Measurements from ENCODE around the gene KRTAP3-1. TPM values are rescaled to one million over a fixed set of nuclear protein-coding genes. Genes with fewer than 3 reads are reported as not detected.

KRTAP3-1 gene
- total RNA-seq, 2 experiments from 2014 or later, result not detected

GRCh38 chr17:40992666-40993065, 16.3 kb downstream of the KRTAP3-1 start:
- Mint-ChIP-seq H3K9me3 (no peaks in the 10 kb centered on the region), H3K36me3 (ENCODE audit: low read depth) (no peaks in the 10 kb centered on the region), H3K27ac (no peak overlapping the region), H3K4me3 (no peak overlapping the region), H3K4me1 (ENCODE audit: low read depth) (no peaks in the 10 kb centered on the region), H3K27me3 (ENCODE audit: low read depth) (peaks cover 23% of the 10 kb centered on the region)
- CTCF ChIA-PET, result no interaction called here
- DNase-seq, result no peak
- intact Hi-C loops (cut with micrococcal nuclease), result no loop called here

GRCh38 chr17:40986920-40987319, 22.0 kb downstream of the KRTAP3-1 start:
- no peak for DNase-seq

DNA sequence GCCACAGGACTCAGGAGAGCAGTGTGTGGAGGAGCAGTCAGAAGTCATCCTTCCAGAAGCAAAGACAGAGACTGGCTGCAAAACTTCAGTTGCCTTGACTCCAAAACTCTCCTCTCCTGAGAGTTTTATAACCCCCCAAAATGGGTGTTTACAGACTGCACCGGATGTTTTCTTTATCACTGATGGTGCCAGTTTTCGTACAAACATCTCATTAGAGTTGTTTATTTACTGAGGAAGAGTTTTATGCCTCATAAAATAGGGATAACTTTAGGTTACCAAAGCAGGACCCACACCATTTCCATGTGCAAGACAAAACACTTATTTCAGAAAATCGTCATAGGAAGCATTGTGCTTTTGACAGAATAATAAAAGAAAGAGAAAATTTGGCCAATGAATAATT, 24.7 kb downstream of the KRTAP3-1 start, which contains the start of gene KRT40:
KRT40 (minus strand) TSS at position 101 of the 400 bp plus-strand sequence; CDS start at position 48, 53 bp downstream.
- no peak for DNase-seq
- CTCF ChIA-PET, result no interaction called here
- H3K36me3 Mint-ChIP-seq (ENCODE audit: low read depth), result no peaks in the 10 kb centered on the region
- H3K4me1 Mint-ChIP-seq (ENCODE audit: low read depth), result no peaks in the 10 kb centered on the region
- no peaks in the 10 kb centered on the region for H3K9me3 Mint-ChIP-seq
- H3K27me3 Mint-ChIP-seq (ENCODE audit: low read depth), result peaks cover 9% of the 10 kb centered on the region
- intact Hi-C loops (cut with micrococcal nuclease), result no loop called here
- no peak within 1 kb of the TSS for H3K4me3 Mint-ChIP-seq
- H3K27ac Mint-ChIP-seq, result no peak within 1 kb of the TSS

More at GRCh38 chr17:40986920-40987319, 22.0 kb downstream of the KRTAP3-1 start:
- H3K27me3 Mint-ChIP-seq (ENCODE audit: low read depth), result peaks cover 9% of the 10 kb centered on the region
- CTCF ChIA-PET, result interaction anchor here (0.7 kb wide), 1 partner anchor 60 kb away, joined by 3 read pairs; the partner anchor contains the start of gene KRTAP2-1
- no peaks in the 10 kb centered on the region for H3K36me3 Mint-ChIP-seq (ENCODE audit: low read depth)
- H3K27ac Mint-ChIP-seq, result no peak overlapping the region
- no peak overlapping the region for H3K4me3 Mint-ChIP-seq
- intact Hi-C loops (cut with micrococcal nuclease), result no loop called here
- no peaks in the 10 kb centered on the region for H3K4me1 Mint-ChIP-seq (ENCODE audit: low read depth)
- H3K9me3 Mint-ChIP-seq, result no peaks in the 10 kb centered on the region

DNA sequence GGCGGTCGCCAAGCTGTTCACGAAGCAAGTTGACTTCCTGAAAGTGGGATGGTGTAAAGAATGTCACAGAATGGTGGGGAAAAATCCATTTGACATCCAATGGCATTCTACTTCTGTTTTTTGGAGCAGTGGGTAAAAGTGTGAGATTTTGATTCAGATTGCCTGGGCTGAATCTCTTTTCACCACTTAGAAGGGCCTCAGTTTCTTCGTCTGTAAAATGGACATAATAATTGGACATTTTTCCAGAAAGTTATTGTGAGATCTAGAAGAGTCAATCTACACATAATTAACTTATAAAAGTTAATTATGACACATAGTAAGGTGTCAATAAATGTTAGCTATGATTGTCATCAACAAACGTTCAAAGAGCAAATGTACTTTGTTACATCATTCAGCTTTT, 27.8 kb downstream of the KRTAP3-1 start:
- intact Hi-C loops (cut with micrococcal nuclease), result no loop called here
- Mint-ChIP-seq H3K36me3 (ENCODE audit: low read depth) (no peaks in the 10 kb centered on the region), H3K27ac (no peak overlapping the region), H3K4me1 (ENCODE audit: low read depth) (no peaks in the 10 kb centered on the region), H3K4me3 (no peak overlapping the region), H3K27me3 (ENCODE audit: low read depth) (peaks cover 5% of the 10 kb centered on the region), H3K9me3 (no peaks in the 10 kb centered on the region)
- no peak for DNase-seq
- CTCF ChIA-PET, result interaction anchor here (0.8 kb wide), 1 partner anchor 292 kb away, joined by 3 read pairs; no protein-coding TSS in a partner anchor

- intact Hi-C loops (cut with micrococcal nuclease), result no loop called here
- CTCF ChIA-PET, result no interaction called here
- Mint-ChIP-seq H3K4me1 (ENCODE audit: low read depth) (no peaks in the 10 kb centered on the region), H3K4me3 (no peak overlapping the region), H3K9me3 (no peaks in the 10 kb centered on the region), H3K27me3 (ENCODE audit: low read depth) (peaks cover 5% of the 10 kb centered on the region), H3K27ac (no peak overlapping the region), H3K36me3 (ENCODE audit: low read depth) (no peaks in the 10 kb centered on the region)
- no peak for DNase-seq
Measured at GRCh38 chr17:40980596-40980995, 28.3 kb downstream of the KRTAP3-1 start.

DNA sequence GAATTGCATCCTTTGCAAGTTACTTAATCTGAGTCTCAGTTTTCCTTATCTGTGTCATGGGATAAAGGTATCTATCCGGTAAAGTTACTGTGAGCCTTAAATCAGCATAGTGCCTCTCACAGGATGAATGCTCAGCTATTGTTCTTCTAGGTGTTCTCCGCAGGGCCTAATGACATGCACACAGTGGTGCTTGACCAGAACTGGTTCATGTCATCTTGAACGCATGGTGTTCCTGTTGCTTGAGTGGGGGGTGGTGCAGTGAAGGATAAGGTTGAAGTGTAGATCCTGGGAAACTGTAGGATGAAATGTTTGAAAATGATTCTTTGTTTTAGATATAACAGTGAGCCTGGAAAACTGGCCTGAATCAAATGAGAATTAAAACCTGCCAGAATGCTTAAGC, 28.8 kb downstream of the KRTAP3-1 start:
- no peak overlapping the region for H3K4me3 Mint-ChIP-seq
- peaks cover 5% of the 10 kb centered on the region for H3K27me3 Mint-ChIP-seq (ENCODE audit: low read depth)
- no peaks in the 10 kb centered on the region for H3K4me1 Mint-ChIP-seq (ENCODE audit: low read depth)
- intact Hi-C loops (cut with micrococcal nuclease), result no loop called here
- H3K36me3 Mint-ChIP-seq (ENCODE audit: low read depth), result no peaks in the 10 kb centered on the region
- CTCF ChIA-PET, result interaction anchor here (0.7 kb wide), 1 partner anchor 17 kb away, joined by 3 read pairs; no protein-coding TSS in a partner anchor
- DNase-seq, result no peak
- no peaks in the 10 kb centered on the region for H3K9me3 Mint-ChIP-seq
- no peak overlapping the region for H3K27ac Mint-ChIP-seq

- CTCF ChIA-PET, result no interaction called here
- Mint-ChIP-seq H3K9me3 (no peaks in the 10 kb centered on the region), H3K4me1 (ENCODE audit: low read depth) (no peaks in the 10 kb centered on the region), H3K36me3 (ENCODE audit: low read depth) (no peaks in the 10 kb centered on the region), H3K27me3 (ENCODE audit: low read depth) (peaks cover 2% of the 10 kb centered on the region), H3K4me3 (no peak overlapping the region), H3K27ac (no peak overlapping the region)
- intact Hi-C loops (cut with micrococcal nuclease), result no loop called here
- no peak for DNase-seq
Measured at GRCh38 chr17:40978575-40979151, 30.3 kb downstream of the KRTAP3-1 start.

DNA sequence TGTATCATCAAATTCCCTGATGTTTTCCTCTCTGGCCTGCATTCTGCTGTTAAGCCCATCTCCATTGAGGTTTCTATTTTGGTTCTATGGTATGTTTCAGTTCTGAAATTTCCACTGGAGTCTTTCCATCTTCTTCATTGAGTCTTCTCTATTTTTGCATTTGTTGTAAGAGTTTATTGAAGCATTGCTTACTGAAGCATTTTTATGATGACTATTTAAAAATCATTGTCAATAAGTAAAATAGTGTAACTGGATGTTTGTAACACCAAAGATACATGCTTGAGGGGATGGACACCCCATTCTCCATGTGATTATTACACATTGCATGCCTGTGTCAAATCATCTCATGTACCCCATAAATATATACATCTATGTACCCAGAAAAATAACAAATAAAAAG, 33.4 kb downstream of the KRTAP3-1 start:
- no peaks in the 10 kb centered on the region for H3K9me3 Mint-ChIP-seq
- CTCF ChIA-PET, result no interaction called here

DNA sequence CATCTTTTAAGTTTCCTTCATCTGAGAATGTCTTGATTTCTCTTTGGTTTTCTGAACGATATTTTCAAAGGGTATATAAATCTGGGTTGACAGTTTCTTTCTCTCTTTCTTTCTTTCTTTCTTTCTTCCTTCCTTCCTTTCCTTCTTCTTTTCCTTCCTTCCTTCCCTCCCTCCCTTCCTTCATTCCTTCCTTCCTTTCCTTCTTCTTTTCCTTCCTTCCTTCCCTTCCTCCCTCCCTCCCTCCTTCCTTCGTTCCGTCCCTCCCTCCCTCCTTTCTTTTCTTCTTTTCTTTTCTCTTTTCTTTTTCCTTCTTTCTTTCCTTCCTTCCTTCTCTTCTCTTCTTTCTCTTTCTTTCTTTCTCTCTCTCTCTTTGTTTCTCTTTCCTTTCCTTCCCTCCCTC, 34.6 kb downstream of the KRTAP3-1 start:
- no peaks in the 10 kb centered on the region for H3K36me3 Mint-ChIP-seq (ENCODE audit: low read depth)
- H3K27me3 Mint-ChIP-seq (ENCODE audit: low read depth), result peaks cover 2% of the 10 kb centered on the region
- no peaks in the 10 kb centered on the region for H3K4me1 Mint-ChIP-seq (ENCODE audit: low read depth)
- intact Hi-C loops (cut with micrococcal nuclease), result no loop called here
- no peak overlapping the region for H3K4me3 Mint-ChIP-seq
- DNase-seq, result no peak
- CTCF ChIA-PET, result no interaction called here
- no peak overlapping the region for H3K27ac Mint-ChIP-seq
- no peaks in the 10 kb centered on the region for H3K9me3 Mint-ChIP-seq

More for the DNA sequence above, 33.4 kb downstream of the KRTAP3-1 start:
- no peaks in the 10 kb centered on the region for H3K4me1 Mint-ChIP-seq (ENCODE audit: low read depth)
- no peaks in the 10 kb centered on the region for H3K36me3 Mint-ChIP-seq (ENCODE audit: low read depth)
- H3K27me3 Mint-ChIP-seq (ENCODE audit: low read depth), result peaks cover 2% of the 10 kb centered on the region
- DNase-seq, result no peak
- intact Hi-C loops (cut with micrococcal nuclease), result no loop called here
- no peak overlapping the region for H3K27ac Mint-ChIP-seq
- H3K4me3 Mint-ChIP-seq, result no peak overlapping the region

- Mint-ChIP-seq H3K36me3 (ENCODE audit: low read depth) (no peaks in the 10 kb centered on the region), H3K27me3 (ENCODE audit: low read depth) (peaks cover 12% of the 10 kb centered on the region), H3K9me3 (no peaks in the 10 kb centered on the region), H3K4me1 (ENCODE audit: low read depth) (no peaks in the 10 kb centered on the region), H3K27ac (no peak overlapping the region), H3K4me3 (no peak overlapping the region)
- no peak for DNase-seq
- intact Hi-C loops (cut with micrococcal nuclease), result no loop called here
- CTCF ChIA-PET, result interaction anchor here (0.6 kb wide), 3 partner anchors 15 to 501 kb away, joined by 3 to 6 read pairs (median 3); no protein-coding TSS in a partner anchor
Measured at GRCh38 chr17:40967582-40967981, 41.3 kb downstream of the KRTAP3-1 start.

GRCh38 chr17:40966848-40967247, 42.1 kb downstream of the KRTAP3-1 start, which contains the start of gene KRT39:
KRT39 (minus strand) TSS chr17:40966948; CDS start chr17:40966856, 92 bp downstream.
- no peaks in the 10 kb centered on the region for H3K4me1 Mint-ChIP-seq (ENCODE audit: low read depth)
- H3K4me3 Mint-ChIP-seq, result no peak within 1 kb of the TSS
- DNase-seq, result no peak
- H3K27ac Mint-ChIP-seq, result no peak within 1 kb of the TSS
- intact Hi-C loops (cut with micrococcal nuclease), result no loop called here
- peaks cover 12% of the 10 kb centered on the region for H3K27me3 Mint-ChIP-seq (ENCODE audit: low read depth)
- CTCF ChIA-PET, result no interaction called here
- no peaks in the 10 kb centered on the region for H3K36me3 Mint-ChIP-seq (ENCODE audit: low read depth)
- H3K9me3 Mint-ChIP-seq, result no peaks in the 10 kb centered on the region

DNA sequence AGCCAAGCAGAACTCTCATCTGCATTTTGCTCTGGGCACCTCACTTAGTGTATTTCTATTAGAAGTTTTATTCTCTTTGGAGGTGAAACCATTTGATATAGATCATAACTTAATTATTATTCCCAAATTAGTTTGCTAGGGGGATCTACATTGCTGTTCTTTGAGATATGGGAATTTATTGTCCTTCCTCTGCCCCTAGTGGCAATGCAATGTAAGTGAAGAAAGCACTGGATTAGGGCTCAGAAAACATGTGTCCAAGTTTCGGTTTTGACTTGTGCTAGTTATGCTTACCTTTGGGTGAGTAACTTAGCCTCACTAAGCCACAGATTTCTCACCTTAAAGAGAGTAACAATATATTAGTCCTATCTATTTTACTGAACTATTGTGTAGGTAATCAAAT, 45.1 kb downstream of the KRTAP3-1 start:
- H3K27ac Mint-ChIP-seq, result no peak overlapping the region
- H3K4me3 Mint-ChIP-seq, result no peak overlapping the region
- H3K4me1 Mint-ChIP-seq (ENCODE audit: low read depth), result no peaks in the 10 kb centered on the region
- CTCF ChIA-PET, result interaction anchor here (0.7 to 1.3 kb wide), 3 partner anchors 9 to 49 kb away, joined by 3 read pairs; no protein-coding TSS in a partner anchor
- intact Hi-C loops (cut with micrococcal nuclease), result no loop called here
- H3K27me3 Mint-ChIP-seq (ENCODE audit: low read depth), result peaks cover 12% of the 10 kb centered on the region
- DNase-seq, result no peak
- no peaks in the 10 kb centered on the region for H3K36me3 Mint-ChIP-seq (ENCODE audit: low read depth)
- H3K9me3 Mint-ChIP-seq, result no peaks in the 10 kb centered on the region

DNA sequence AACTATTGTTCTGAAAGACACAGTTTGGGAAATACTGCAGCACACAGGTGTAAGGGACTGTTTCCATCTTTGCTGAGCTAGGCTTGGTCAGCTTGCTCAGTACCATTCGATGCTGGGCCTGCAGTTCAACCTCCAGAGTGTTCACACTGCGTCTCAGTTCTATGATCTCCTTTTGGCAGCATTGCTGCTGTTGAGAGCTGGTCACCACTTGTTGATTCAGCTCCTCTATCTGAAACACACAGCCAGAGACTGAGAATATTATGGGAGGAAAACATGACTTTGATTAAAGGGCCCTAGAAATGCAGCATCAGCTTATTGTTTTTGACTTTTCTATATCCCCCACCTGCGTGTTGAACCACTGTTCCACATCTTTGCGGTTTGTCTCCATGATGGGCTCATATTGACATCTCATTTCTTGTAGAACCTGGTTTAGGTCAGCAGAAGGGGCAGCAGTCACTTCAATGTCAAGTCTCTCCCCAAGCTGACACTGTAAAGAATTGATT, 46.8 kb downstream of the KRTAP3-1 start:
- Mint-ChIP-seq H3K36me3 (ENCODE audit: low read depth) (no peaks in the 10 kb centered on the region), H3K9me3 (no peaks in the 10 kb centered on the region), H3K4me1 (ENCODE audit: low read depth) (no peaks in the 10 kb centered on the region), H3K4me3 (no peak overlapping the region), H3K27me3 (ENCODE audit: low read depth) (peaks cover 9% of the 10 kb centered on the region), H3K27ac (no peak overlapping the region)
- intact Hi-C loops (cut with micrococcal nuclease), result no loop called here
- no peak for DNase-seq
- CTCF ChIA-PET, result interaction anchor here (0.6 to 0.7 kb wide), 4 partner anchors 143 to 270 kb away, joined by 3 to 5 read pairs (median 3); partner anchors contain the start of genes KRTAP4-1 and KRTAP9-3

Data from activated naive CD4-positive, alpha-beta T cell treated with anti-CD3 and anti-CD28 coated beads for 36 hours (primary cell).